Measurements from ENCODE around the gene PCDHB1. TPM values are rescaled to one million over a fixed set of nuclear protein-coding genes. Genes with fewer than 3 reads are reported as not detected.

PCDHB1 gene
- total and polyA plus RNA-seq, 2 of the 8 experiments (the other 6 are each of a cell fraction or from before 2014, with no cell fraction given) = 0.03 to 0.04 TPM

GRCh38 chr5:141084487-141084989 is 33.4 kb downstream of the PCDHB1 start:
- no peaks in the 10 kb centered on the region for H4K20me1 ChIP-seq (replicated peaks in 1 of 2; ENCODE audit: control insufficient read depth in 1 of 2, insufficient read depth in 2 of 2, low read length in 2 of 2)
- H3K4ac ChIP-seq (replicated peaks; ENCODE audit: insufficient read length, low read depth, low read length) = no peak overlapping the region
- no peak overlapping the region for H2BK120ac ChIP-seq (replicated peaks; ENCODE audit: low read depth, low read length)
- DNase-seq (ENCODE audit: low read depth in 1 of 2, low spot score in 2 of 2) (peak; percentile 44 to 66), FAIRE-seq (peak; percentile 91)
- peak overlapping the region; percentile 11; the same call in 1 of the 2 replicates for H4K8ac ChIP-seq (ENCODE audit: extremely low read depth, insufficient read depth, low read length)
- H4K5ac ChIP-seq (ENCODE audit: insufficient read length, low read depth, low read length) = no peak overlapping the region
- H3K27ac ChIP-seq (ENCODE audit: low read depth, low read length) = peak overlapping the region; percentile 68
- WGBS, 2 experiments (ENCODE audit: extremely low coverage in 1 of 2, insufficient coverage in 1 of 2, insufficient read length in 1 of 2, insufficient replicate concordance in 2 of 2, low coverage in 1 of 2, low lambda C conversion rate in 2 of 2, missing lambda C conversion rate in 1 of 2) = 33% methylated on average over 21 of the region's 21 CpGs; no CpG with 5 or more reads in 1 of the 2 experiments
- ChIA-PET CTCF (ENCODE audit: partially characterized antibody) (interaction anchor here (0.5 to 3.4 kb wide), 23 partner anchors 9 to 479 kb away, joined by 3 to 24 read pairs (median 4); partner anchors contain the start of genes PCDHA10, PCDHB10, PCDHB16 and PCDHB2), POLR2A (ENCODE audit: partially characterized antibody) (interaction anchor here (1.0 kb wide), 1 partner anchor 16 kb away, joined by 3 read pairs; no protein-coding TSS in a partner anchor)
- no peak overlapping the region for H3K56ac ChIP-seq (replicated peaks; ENCODE audit: insufficient read length, low read depth, low read length)
- H4K91ac ChIP-seq (replicated peaks; ENCODE audit: insufficient read length, low read length) = peak overlapping the region; percentile 52
- H3K27me3 ChIP-seq (replicated peaks in 1 of 4; ENCODE audit: control insufficient read depth in 3 of 4, extremely low read depth in 1 of 4, insufficient read depth in 3 of 4, low read length in 3 of 4) = no peaks in the 10 kb centered on the region
- no peak overlapping the region for H2BK20ac ChIP-seq (ENCODE audit: low read length)
- no peaks in the 10 kb centered on the region; a peak in 1 of 8 replicates for H3K36me3 ChIP-seq (ENCODE audit: control insufficient read depth in 2 of 4, insufficient read depth in 4 of 4, low read length in 3 of 4)
- H3K4me2 ChIP-seq (ENCODE audit: insufficient read depth in 1 of 2, low read depth in 2 of 2, low read length in 2 of 2) = peak overlapping the region; percentile 64 to 76
- no peaks in the 10 kb centered on the region for H3K79me2 ChIP-seq (ENCODE audit: control insufficient read depth in 1 of 2, insufficient read depth in 2 of 2, low read length in 2 of 2)
- no peak overlapping the region for H2AK5ac ChIP-seq (ENCODE audit: low read depth, low read length)
- H2BK12ac ChIP-seq (ENCODE audit: low read depth, low read length) = no peak overlapping the region
- H3K9ac ChIP-seq (replicated peaks in 1 of 4; ENCODE audit: extremely low read depth in 1 of 4, low read depth in 3 of 4, low read length in 3 of 4) = peak overlapping the region in 3 of 4 experiments; percentile 73 to 92 (median 74); a peak in 5 of 7 replicates
- no peaks in the 10 kb centered on the region; the same call in 1 of the 2 replicates for H3K23me2 ChIP-seq (ENCODE audit: low read depth, low read length)
- no peak overlapping the region for H2BK5ac ChIP-seq (ENCODE audit: low read depth, low read length)
- no peak overlapping the region for H3K23ac ChIP-seq (ENCODE audit: insufficient read length)
- H3K4me3 ChIP-seq (ENCODE audit: extremely low read depth in 1 of 4, insufficient read depth in 2 of 4, low read depth in 3 of 4, low read length in 4 of 4) = peak overlapping the region; percentile 45 to 74 (median 62); a peak in 7 of 8 replicates
- peak overlapping the region; percentile 57; the same call in 1 of the 2 replicates for H3K18ac ChIP-seq (ENCODE audit: extremely low read depth, low read length)
- no peaks in the 10 kb centered on the region; a peak in 1 of 4 replicates for H3K9me3 ChIP-seq (ENCODE audit: insufficient read depth in 2 of 2, low read depth in 1 of 2, low read length in 1 of 2)
- peak overlapping the region; percentile 87 for H2AFZ ChIP-seq (ENCODE audit: low read length)
- no peak overlapping the region for H2BK15ac ChIP-seq (ENCODE audit: low read length)
- peaks cover 0 to 4% (median 0%) of the 10 kb centered on the region in 4 experiments; a peak in 1 of 7 replicates for H3K4me1 ChIP-seq (replicated peaks in 1 of 4; ENCODE audit: control insufficient read depth in 3 of 4, insufficient read depth in 4 of 4, low read length in 3 of 4)
- H3K79me1 ChIP-seq (ENCODE audit: low read depth, low read length) = no peaks in the 10 kb centered on the region
- no peak overlapping the region for H3K14ac ChIP-seq (ENCODE audit: insufficient read length)
- TF ChIP-seq SAP30 (IDR thresholded peaks at IDR 0.05; ENCODE audit: insufficient read depth, insufficient replicate concordance, low read length) (no peak), SUZ12 (IDR thresholded peaks at IDR 0.05; ENCODE audit: low read length) (no peak), KDM1A (IDR thresholded peaks at IDR 0.05; ENCODE audit: borderline replicate concordance, low read length) (no peak), POU5F1 (IDR thresholded peaks at IDR 0.05; ENCODE audit: low read depth, low read length) (no peak), EP300 (IDR thresholded peaks at IDR 0.05; ENCODE audit: borderline replicate concordance in 1 of 2, low read depth in 2 of 2, low read length in 2 of 2) (no peak), EGR1 (IDR thresholded peaks at IDR 0.05; ENCODE audit: borderline replicate concordance, low read depth, low read length) (no peak), SP4 (IDR thresholded peaks at IDR 0.05; ENCODE audit: low read length) (peak; percentile 50; the same call in 1 of the 2 replicates), CHD2 (IDR thresholded peaks at IDR 0.05; ENCODE audit: low read length) (no peak), TAF1 (IDR thresholded peaks at IDR 0.05; ENCODE audit: low read depth, low read length) (peak; percentile 77), TCF12 (IDR thresholded peaks at IDR 0.05; ENCODE audit: low read depth, low read length) (no peak), EZH2 (IDR thresholded peaks at IDR 0.05; ENCODE audit: low read depth, low read length, severe bottlenecking) (no peak)

All from H1 (cell line).